ENCODE results near the gene MYLK3. TPM values are rescaled to one million over a fixed set of nuclear protein-coding genes. Genes with fewer than 3 reads are reported as not detected.

Gene MYLK3
- total and polyA plus RNA-seq, 2 donors (not counting 3 experiments of a cell fraction or from before 2014, with no cell fraction given), result not detected

DNA sequence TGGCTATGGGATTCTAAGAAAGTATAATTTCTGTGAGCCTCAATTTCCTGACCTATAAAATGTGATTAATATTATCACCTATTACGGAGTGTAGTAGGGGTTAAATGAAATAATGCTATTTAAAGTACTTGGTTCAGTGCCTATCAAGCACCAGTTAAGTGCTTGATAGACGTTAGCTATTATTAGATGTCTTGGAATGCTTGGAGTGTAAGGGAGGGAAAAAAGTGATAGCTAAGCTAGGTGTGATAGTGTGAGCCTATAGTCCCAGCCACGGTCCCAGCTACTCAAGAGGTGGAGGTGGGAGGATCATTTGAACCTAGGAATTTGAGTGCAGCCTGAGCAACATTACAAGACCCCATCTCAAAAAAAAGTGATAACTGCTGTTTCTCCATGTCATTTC lies 51.2 kb downstream of the MYLK3 start:
- H3K9me3 ChIP-seq (replicated peaks; ENCODE audit: control insufficient read depth, insufficient read depth, low read length), result no peaks in the 10 kb centered on the region
- no peak overlapping the region for H3K4me3 ChIP-seq (replicated peaks in 1 of 3; ENCODE audit: insufficient read depth in 1 of 3, low read depth in 1 of 3, low read length in 3 of 3)
- no peak for DNase-seq (ENCODE audit: low read depth, low spot score)
- H3K4me2 ChIP-seq (ENCODE audit: insufficient read depth, low read length), result no peak overlapping the region
- POLR2A ChIA-PET, result no interaction called here
- dilution Hi-C loops (cut with MboI; ENCODE audit: extremely low pct_ligation_motif_present, low sequenced_read_pairs) (no loop called here), intact Hi-C loops (cut with micrococcal nuclease) (no loop called here)
- H3K9me1 ChIP-seq (replicated peaks; ENCODE audit: control insufficient read depth, extremely low read depth, insufficient read depth, low read length), result no peaks in the 10 kb centered on the region
- H3K27ac ChIP-seq (ENCODE audit: insufficient read depth, low read depth, low read length), result no peak overlapping the region
- H3K36me3 ChIP-seq (ENCODE audit: control insufficient read depth in 2 of 2, extremely low read depth in 1 of 2, insufficient read depth in 2 of 2, low read length in 2 of 2), result peaks cover 0 to 19% of the 10 kb centered on the region in 2 experiments
- H3K4me1 ChIP-seq (ENCODE audit: control insufficient read depth, extremely low read depth, insufficient read depth, low read length), result no peaks in the 10 kb centered on the region
- no peak for TF ChIP-seq MYC (IDR thresholded peaks at IDR 0.05; ENCODE audit: low read depth, low read length)
- TF ChIP-seq POLR2A (IDR thresholded peaks at IDR 0.05; ENCODE audit: low read depth, low read length), result no peak
- no peak for TF ChIP-seq FOS (IDR thresholded peaks at IDR 0.05; ENCODE audit: borderline replicate concordance, insufficient read depth, low read length)
- TF ChIP-seq, protein P1, sequence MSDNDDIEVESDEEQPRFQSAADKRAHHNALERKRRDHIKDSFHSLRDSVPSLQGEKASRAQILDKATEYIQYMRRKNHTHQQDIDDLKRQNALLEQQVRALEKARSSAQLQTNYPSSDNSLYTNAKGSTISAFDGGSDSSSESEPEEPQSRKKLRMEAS (IDR thresholded peaks at IDR 0.05; ENCODE audit: insufficient read depth, insufficient read length), result no peak
- TF ChIP-seq POLR2AphosphoS5 (IDR thresholded peaks at IDR 0.05; ENCODE audit: insufficient read depth, low read depth, low read length), result no peak
- TF ChIP-seq GATA2 (IDR thresholded peaks at IDR 0.05; ENCODE audit: insufficient read depth, insufficient read length, low read depth, low read length), result no peak
- TF ChIP-seq, protein P2, sequence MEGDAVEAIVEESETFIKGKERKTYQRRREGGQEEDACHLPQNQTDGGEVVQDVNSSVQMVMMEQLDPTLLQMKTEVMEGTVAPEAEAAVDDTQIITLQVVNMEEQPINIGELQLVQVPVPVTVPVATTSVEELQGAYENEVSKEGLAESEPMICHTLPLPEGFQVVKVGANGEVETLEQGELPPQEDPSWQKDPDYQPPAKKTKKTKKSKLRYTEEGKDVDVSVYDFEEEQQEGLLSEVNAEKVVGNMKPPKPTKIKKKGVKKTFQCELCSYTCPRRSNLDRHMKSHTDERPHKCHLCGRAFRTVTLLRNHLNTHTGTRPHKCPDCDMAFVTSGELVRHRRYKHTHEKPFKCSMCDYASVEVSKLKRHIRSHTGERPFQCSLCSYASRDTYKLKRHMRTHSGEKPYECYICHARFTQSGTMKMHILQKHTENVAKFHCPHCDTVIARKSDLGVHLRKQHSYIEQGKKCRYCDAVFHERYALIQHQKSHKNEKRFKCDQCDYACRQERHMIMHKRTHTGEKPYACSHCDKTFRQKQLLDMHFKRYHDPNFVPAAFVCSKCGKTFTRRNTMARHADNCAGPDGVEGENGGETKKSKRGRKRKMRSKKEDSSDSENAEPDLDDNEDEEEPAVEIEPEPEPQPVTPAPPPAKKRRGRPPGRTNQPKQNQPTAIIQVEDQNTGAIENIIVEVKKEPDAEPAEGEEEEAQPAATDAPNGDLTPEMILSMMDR (IDR thresholded peaks at IDR 0.05; ENCODE audit: extremely low read depth in 1 of 2, insufficient read depth in 1 of 2, low read depth in 1 of 2, low read length in 2 of 2), result no peak
- TF ChIP-seq JUN (IDR thresholded peaks at IDR 0.05; ENCODE audit: borderline replicate concordance, insufficient read depth, insufficient read length, low read depth), result no peak
- no peak for TF ChIP-seq EZH2 (IDR thresholded peaks at IDR 0.05; ENCODE audit: borderline replicate concordance, low read depth, low read length, severe bottlenecking)
- no peak overlapping the region for H2AFZ ChIP-seq (ENCODE audit: low read depth, low read length)
- no peaks in the 10 kb centered on the region for H3K79me2 ChIP-seq (ENCODE audit: control insufficient read depth, insufficient read depth, low read length)
- CTCF ChIA-PET, result interaction anchor here (1.1 to 1.4 kb wide), 2 partner anchors 13 to 23 kb away, joined by 4 to 7 read pairs; no protein-coding TSS in a partner anchor
- no peaks in the 10 kb centered on the region for H4K20me1 ChIP-seq (replicated peaks; ENCODE audit: control insufficient read depth, extremely low read depth, insufficient read depth, low read length)
- no TSS peak for BruUV-seq (replicated peaks)
- no peaks in the 10 kb centered on the region for H3K27me3 ChIP-seq (ENCODE audit: control insufficient read depth in 2 of 2, insufficient read depth in 2 of 2, low read length in 2 of 2)
- no peak for FAIRE-seq
- H3K9ac ChIP-seq (replicated peaks; ENCODE audit: extremely low read depth, insufficient read depth, low read length), result no peak overlapping the region
